SK-N-SH (cell line): Measurements from ENCODE around the gene ZNF180. TPM values are rescaled to one million over a fixed set of nuclear protein-coding genes. Genes with fewer than 3 reads are reported as not detected.
"Not testable (repeated sequence)": the region's sequence is repeated elsewhere in the genome, so short reads cannot be mapped to it uniquely, and the experiment has no call there.

Experiments
- CTCF ChIA-PET: fragments of 300-600, 350-600 bp; formaldehyde crosslinking; extraction: SDS; loops from one replicate; lab custom pipeline; 2021; lab: Yijun Ruan, JAX
- POLR2A ChIA-PET: fragments of 350-600 bp; sonication (Branson Sonifier 250); formaldehyde crosslinking; extraction: SDS; loops from one replicate; lab custom pipeline; 2020; ENCODE audit warnings: antibody characterized with exemption, inconsistent platforms; lab: Yijun Ruan, JAX
- DNase-seq: peaks from one replicate; pipeline ENCODE4 v3.0.0; 2012
- H2AFZ ChIP-seq: fragments of 200-600 bp; sonication (generic); 2 replicates; pipeline ENCODE4 v1.8.1; 2016; ENCODE audit warnings: antibody characterized with exemption, mild to moderate bottlenecking, low read depth
- H3F3A ChIP-seq: fragments of 200-600 bp; sonication (generic); replicated peaks from 2 replicates; pipeline ENCODE3; 2016; ENCODE audit warnings: antibody characterized with exemption, mild to moderate bottlenecking; ENCODE audit not compliant: insufficient read depth
- H3K27ac ChIP-seq, 2 experiments: fragments of 200-500 bp in 1 of 2; fragments of 200-600 bp in 1 of 2; sonication (Bioruptor generic) in 1 of 2; sonication (generic), shearing (Covaris generic) in 1 of 2; 2 replicates each; pipeline versions ENCODE4 v1.5.1 to v1.6.1; 2014 to 2016; ENCODE audit warnings: low read depth in 2 of 2, inconsistent platforms in 1 of 2, low read length in 1 of 2, mild to moderate bottlenecking in 1 of 2, mixed read lengths in 1 of 2
- H3K27me3 ChIP-seq: fragments of 200-600 bp; sonication (generic), shearing (Covaris generic); 2 replicates; pipeline ENCODE4 v1.6.1; 2016; ENCODE audit warnings: mixed run types; ENCODE audit not compliant: insufficient read depth
- H3K36me3 ChIP-seq, 2 experiments: fragments of 200-500 bp in 1 of 2; fragments of 200-600 bp in 1 of 2; sonication (Bioruptor generic) in 1 of 2; sonication (generic) in 1 of 2; replicated peaks in 1 of 2; 2 replicates each; pipeline versions ENCODE3 to v1.5.1; 2014 to 2016; ENCODE audit warnings: low read length in 1 of 2, mild to moderate bottlenecking in 1 of 2; ENCODE audit not compliant: insufficient read depth in 2 of 2, control insufficient read depth in 1 of 2
- H3K4me1 ChIP-seq, 2 experiments: fragments of 200-500 bp in 1 of 2; fragments of 200-600 bp in 1 of 2; sonication (Bioruptor generic) in 1 of 2; sonication (generic), shearing (Covaris generic) in 1 of 2; 2 replicates each; pipeline versions ENCODE4 v1.5.1 to v1.6.1; 2014 to 2016; ENCODE audit warnings: low read depth in 1 of 2, low read length in 1 of 2, mixed run types in 1 of 2; ENCODE audit not compliant: insufficient read depth in 2 of 2, control insufficient read depth in 1 of 2
- H3K4me2 ChIP-seq: fragments of 200-600 bp; sonication (generic), shearing (Covaris generic); 2 replicates; pipeline ENCODE4 v1.6.1; 2017; ENCODE audit warnings: mixed run types
- H3K4me3 ChIP-seq, 2 experiments: fragments of 200-500 bp in 1 of 2; fragments of 200-600 bp in 1 of 2; sonication (Bioruptor generic) in 1 of 2; sonication (generic), shearing (Covaris generic) in 1 of 2; 2 replicates each; pipeline versions ENCODE4 v1.5.1 to v1.8.1; 2014 to 2016; ENCODE audit warnings: low read depth in 2 of 2, inconsistent platforms in 1 of 2, low read length in 1 of 2, mild to moderate bottlenecking in 1 of 2, mixed read lengths in 1 of 2, moderate library complexity in 1 of 2
- H3K79me2 ChIP-seq: fragments of 200-600 bp; sonication (generic); 2 replicates; pipeline ENCODE4 v1.8.1; 2017; ENCODE audit warnings: mild to moderate bottlenecking; ENCODE audit not compliant: insufficient read depth
- H3K9ac ChIP-seq: fragments of 200-600 bp; sonication (generic); 2 replicates; pipeline ENCODE4 v1.6.1; 2017; ENCODE audit warnings: mixed run types
- H3K9me2 ChIP-seq: fragments of 200-600 bp; sonication (generic); 2 replicates; pipeline ENCODE4 v1.6.1; 2017; ENCODE audit warnings: mixed run types
- H3K9me3 ChIP-seq: fragments of 200-600 bp; sonication (generic); 2 replicates; pipeline ENCODE4 v1.6.1; 2017; ENCODE audit warnings: mixed run types, mild to moderate bottlenecking, moderate library complexity
- H4K20me1 ChIP-seq: fragments of 200-600 bp; sonication (generic); 2 replicates; pipeline ENCODE4 v1.6.1; 2017; ENCODE audit warnings: mild to moderate bottlenecking, mixed run types; ENCODE audit not compliant: insufficient read depth
- CHD2 ChIP-seq: fragments of 150-350 bp; IDR thresholded peaks from 2 replicates; pipeline ENCODE4 v1.6.1; 2018; ENCODE audit warnings: low read length; ENCODE audit not compliant: partially characterized antibody
- FOSL2 ChIP-seq: IDR thresholded peaks from 2 replicates; pipeline ENCODE4 v1.4.0; 2012; ENCODE audit warnings: low read depth, mild to moderate bottlenecking, moderate library complexity, borderline replicate concordance
- GATA2 ChIP-seq: sonication (generic); formaldehyde crosslinking; IDR thresholded peaks from 2 replicates; pipeline ENCODE4 v1.5.0; 2020; ENCODE audit warnings: mild to moderate bottlenecking, missing genetic modification reagents
- MEF2A ChIP-seq: IDR thresholded peaks from 2 replicates; pipeline ENCODE4 v1.4.0; 2012; ENCODE audit warnings: low read depth, borderline replicate concordance
- TCF12 ChIP-seq: IDR thresholded peaks from 2 replicates; pipeline ENCODE4 v1.4.0; 2012
- WGBS: methylation state at CpG from one replicate; pipeline ENCODE4 v1.1.6; 2017; ENCODE audit warnings: low lambda C conversion rate; 5-methylcytosine and 5-hydroxymethylcytosine counted together
- polyA plus RNA-seq, 3 experiments: library from polyadenylated mRNA; depleted of rRNA; stranded (reverse); fragments of >200 nt; gene quantifications; 2 replicates each; pipeline ENCODE4 v1.2.3, GENCODE V29; 2012
- TF ChIP-seq, protein P1 (sequence below): fragments of 200-600 bp; sonication (generic); IDR thresholded peaks from 2 replicates; pipeline ENCODE4 v1.6.1; 2017; ENCODE audit warnings: antibody characterized with exemption, mild to moderate bottlenecking, moderate library complexity

The ZNF180 gene
- polyA plus RNA-seq, 1 of the 3 experiments (the other 2 are of a cell fraction), result 1.5 TPM

DNA sequence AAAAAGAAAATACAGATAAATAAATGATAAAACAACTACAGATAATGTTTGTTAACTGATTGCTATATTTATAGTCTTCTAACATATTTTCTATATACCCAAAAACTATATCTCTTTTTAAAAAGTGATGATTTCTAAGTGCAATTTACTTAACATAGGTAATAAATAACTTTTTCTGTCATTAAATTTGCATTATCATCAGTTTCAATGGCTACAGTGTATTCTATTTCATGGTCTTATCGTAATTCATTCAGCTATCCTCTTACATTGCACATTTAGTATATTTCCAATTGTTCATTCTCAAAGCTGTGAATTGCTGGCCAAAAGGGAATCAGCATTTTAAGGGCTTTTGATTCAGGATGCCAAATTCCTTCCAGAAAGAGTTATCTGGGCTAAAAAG lies 3.6 kb downstream of the ZNF180 start:
- WGBS, result 91% methylated on average over 1 of the region's 1 CpG
- no peak overlapping the region for H3K27ac ChIP-seq
- peaks cover 9% of the 10 kb centered on the region; the same call in 1 of the 2 replicates for H3K9me3 ChIP-seq
- H4K20me1 ChIP-seq, result no peaks in the 10 kb centered on the region
- ChIA-PET POLR2A (no interaction called here), CTCF (no interaction called here)
- no peak for DNase-seq
- H3K79me2 ChIP-seq, result peaks cover 68% of the 10 kb centered on the region
- TF ChIP-seq, protein P1, sequence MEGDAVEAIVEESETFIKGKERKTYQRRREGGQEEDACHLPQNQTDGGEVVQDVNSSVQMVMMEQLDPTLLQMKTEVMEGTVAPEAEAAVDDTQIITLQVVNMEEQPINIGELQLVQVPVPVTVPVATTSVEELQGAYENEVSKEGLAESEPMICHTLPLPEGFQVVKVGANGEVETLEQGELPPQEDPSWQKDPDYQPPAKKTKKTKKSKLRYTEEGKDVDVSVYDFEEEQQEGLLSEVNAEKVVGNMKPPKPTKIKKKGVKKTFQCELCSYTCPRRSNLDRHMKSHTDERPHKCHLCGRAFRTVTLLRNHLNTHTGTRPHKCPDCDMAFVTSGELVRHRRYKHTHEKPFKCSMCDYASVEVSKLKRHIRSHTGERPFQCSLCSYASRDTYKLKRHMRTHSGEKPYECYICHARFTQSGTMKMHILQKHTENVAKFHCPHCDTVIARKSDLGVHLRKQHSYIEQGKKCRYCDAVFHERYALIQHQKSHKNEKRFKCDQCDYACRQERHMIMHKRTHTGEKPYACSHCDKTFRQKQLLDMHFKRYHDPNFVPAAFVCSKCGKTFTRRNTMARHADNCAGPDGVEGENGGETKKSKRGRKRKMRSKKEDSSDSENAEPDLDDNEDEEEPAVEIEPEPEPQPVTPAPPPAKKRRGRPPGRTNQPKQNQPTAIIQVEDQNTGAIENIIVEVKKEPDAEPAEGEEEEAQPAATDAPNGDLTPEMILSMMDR, result no peak
- TF ChIP-seq, all 33 proteins: peak for 0
- no peaks in the 10 kb centered on the region for H3K9me2 ChIP-seq
- no peaks in the 10 kb centered on the region for H3F3A ChIP-seq
- no peak overlapping the region for H3K4me2 ChIP-seq
- no peaks in the 10 kb centered on the region for H3K27me3 ChIP-seq
- peaks cover 44% of the 10 kb centered on the region in 2 experiments for H3K36me3 ChIP-seq
- H3K9ac ChIP-seq, result no peak overlapping the region
- H2AFZ ChIP-seq, result no peak overlapping the region
- H3K4me3 ChIP-seq, result no peak overlapping the region
- peaks cover 3 to 13% of the 10 kb centered on the region in 2 experiments; a peak in 2 of 4 replicates for H3K4me1 ChIP-seq

DNA sequence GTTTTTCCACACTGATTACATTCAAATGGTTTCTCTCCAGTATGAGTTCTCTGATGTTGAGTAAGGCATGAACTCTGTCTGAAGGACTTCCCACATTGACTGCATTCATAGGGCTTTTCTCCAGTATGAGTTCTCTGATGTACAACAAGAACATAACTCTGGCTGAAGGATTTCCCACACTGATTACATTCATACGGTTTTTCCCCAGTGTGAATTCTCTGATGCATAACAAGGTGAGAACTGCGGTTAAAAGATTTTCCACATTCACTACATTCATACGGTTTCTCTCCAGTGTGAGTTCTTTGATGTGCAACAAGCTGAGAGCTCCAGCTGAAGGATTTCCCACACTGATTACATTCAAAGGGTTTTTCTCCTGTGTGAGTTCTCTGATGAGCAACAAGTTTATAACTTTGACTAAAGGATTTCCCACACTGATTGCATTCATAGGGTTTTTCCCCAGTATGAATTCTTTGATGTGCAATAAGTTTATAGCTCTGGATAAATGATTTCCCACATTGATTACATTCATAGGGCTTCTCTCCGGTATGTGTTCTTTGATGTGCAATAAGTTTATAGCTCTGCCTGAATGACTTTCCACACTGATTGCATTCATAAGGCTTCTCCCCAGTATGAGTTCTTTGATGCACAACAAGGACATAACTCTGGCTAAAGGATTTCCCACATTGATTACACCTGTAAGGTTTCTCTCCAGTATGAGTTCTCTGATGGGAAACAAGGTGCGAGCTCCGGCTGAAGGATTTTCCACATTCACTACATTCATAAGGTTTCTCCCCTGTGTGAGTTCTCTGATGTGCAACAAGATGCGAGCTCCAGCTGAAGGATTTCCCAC lies 23.5 kb downstream of the ZNF180 start:
- H4K20me1 ChIP-seq, result no peaks in the 10 kb centered on the region
- H3K9me3 ChIP-seq, result peaks cover 67% of the 10 kb centered on the region
- no peak overlapping the region for H2AFZ ChIP-seq
- H3K36me3 ChIP-seq, result peaks cover 57 to 79% of the 10 kb centered on the region in 2 experiments
- TF ChIP-seq GATA2 (no peak), MEF2A (no peak), TCF12 (peak; percentile 31), FOSL2 (no peak), CHD2 (no peak)
- TF ChIP-seq, all 33 proteins: peak for 1
- H3K4me3 ChIP-seq, result no peak overlapping the region; a peak in 1 of 4 replicates
- ChIA-PET CTCF (interaction anchor here (1.3 kb wide), 1 partner anchor 23 kb away, joined by 4 read pairs; the partner anchor contains the start of gene ZNF180), POLR2A (no interaction called here)
- H3K9ac ChIP-seq, result no peak overlapping the region
- no peaks in the 10 kb centered on the region; the same call in 1 of the 2 replicates for H3K79me2 ChIP-seq
- no peak for DNase-seq
- no peaks in the 10 kb centered on the region for H3K27me3 ChIP-seq
- no peak overlapping the region for H3K4me2 ChIP-seq
- no peaks in the 10 kb centered on the region for H3K9me2 ChIP-seq
- H3F3A ChIP-seq, result peaks cover 27% of the 10 kb centered on the region
- no peak overlapping the region for H3K27ac ChIP-seq
- H3K4me1 ChIP-seq, result no peaks in the 10 kb centered on the region
- 89% methylated on average over 7 of the region's 7 CpGs for WGBS

DNA sequence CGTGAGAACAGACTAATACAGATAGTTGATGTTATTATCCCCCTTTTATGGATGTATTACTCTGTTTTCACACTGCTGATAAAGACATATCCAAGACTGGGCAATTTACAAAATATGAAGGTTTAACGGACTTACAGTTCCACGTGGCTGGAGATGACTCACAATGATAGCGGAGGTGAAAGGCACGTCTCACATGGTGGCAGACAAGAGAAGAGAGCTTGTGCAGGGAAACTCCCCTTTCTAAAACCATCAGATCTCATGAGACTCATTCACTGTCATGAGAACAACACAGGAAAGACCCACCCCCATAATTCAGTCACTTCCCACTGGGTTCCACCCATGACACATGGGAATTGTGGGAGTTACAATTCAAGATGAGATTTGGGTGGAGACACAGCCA lies 31.6 kb downstream of the ZNF180 start:
- H3K36me3 ChIP-seq, H3K4me3 ChIP-seq, H3K4me1 ChIP-seq, H3K27ac ChIP-seq, H3K4me2 ChIP-seq, DNase-seq, H3K79me2 ChIP-seq, H4K20me1 ChIP-seq, H2AFZ ChIP-seq, H3K9me2 ChIP-seq, POLR2A ChIA-PET, H3F3A ChIP-seq, H3K9ac ChIP-seq, H3K27me3 ChIP-seq, CTCF ChIA-PET: not testable (repeated sequence)
- WGBS, result 34% methylated on average over 5 of the region's 5 CpGs
- H3K9me3 ChIP-seq, result peaks cover 16% of the 10 kb centered on the region

DNA sequence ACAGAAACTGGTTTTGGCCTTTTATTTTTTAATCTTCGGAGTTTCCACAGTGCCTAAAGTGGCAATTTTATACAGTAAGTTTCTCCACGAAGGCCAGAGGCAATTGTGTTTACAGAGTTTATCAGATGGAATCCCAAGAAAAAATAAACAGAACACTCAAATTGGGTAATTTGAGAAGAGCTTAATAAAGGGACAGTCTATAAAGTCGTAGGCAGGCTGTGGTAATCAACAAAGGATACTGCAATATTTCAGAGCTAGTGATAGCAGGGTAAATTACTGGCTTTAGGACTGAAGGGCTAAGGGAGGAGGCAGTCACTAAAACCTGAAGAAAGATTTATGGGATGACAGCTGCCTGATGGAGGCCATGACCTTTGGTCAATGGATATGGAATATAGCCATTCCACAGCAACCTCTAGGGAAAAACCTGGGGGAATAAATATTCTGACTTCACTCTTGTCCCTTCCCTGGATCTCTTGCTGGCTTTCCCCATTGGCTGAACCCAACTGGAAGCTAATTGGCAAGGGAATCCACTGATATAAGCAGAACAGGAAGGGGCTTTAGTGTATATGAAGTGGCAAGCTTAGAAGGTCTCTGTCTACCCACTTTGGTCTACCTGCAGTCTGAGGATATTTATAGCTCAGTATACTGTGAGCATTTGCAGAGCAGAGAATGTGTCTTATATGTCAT lies 37.6 kb downstream of the ZNF180 start:
- H3K4me2 ChIP-seq, H3K9ac ChIP-seq, H2AFZ ChIP-seq, H3F3A ChIP-seq, H3K36me3 ChIP-seq, H3K9me2 ChIP-seq, POLR2A ChIA-PET, H3K27me3 ChIP-seq, DNase-seq, H3K4me3 ChIP-seq, H3K4me1 ChIP-seq, H4K20me1 ChIP-seq, H3K79me2 ChIP-seq, H3K9me3 ChIP-seq, CTCF ChIA-PET, H3K27ac ChIP-seq: not testable (repeated sequence)
- WGBS, result 0% methylated on average over 3 of the region's 3 CpGs

DNA sequence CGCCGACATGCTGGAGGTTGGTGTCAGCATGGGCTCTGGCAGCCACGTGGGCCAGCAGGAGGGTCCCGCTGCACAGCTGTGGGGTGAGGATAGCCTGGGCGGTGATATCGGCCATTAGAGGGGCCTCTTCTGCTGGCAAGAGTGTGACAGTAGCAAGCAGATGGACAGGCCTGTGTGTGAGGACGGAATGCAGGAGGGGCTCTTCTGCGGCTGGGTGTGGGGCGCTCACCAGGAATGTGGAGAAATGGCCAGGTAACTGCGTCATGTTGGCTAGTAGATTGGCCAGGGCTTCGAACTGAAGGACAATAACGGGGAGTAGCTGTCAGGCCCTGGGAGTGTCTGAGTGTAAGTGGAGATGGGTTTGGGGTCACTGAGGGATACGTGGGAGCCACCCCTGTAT lies 44.3 kb downstream of the ZNF180 start:
- H3K9me2 ChIP-seq, H3K27me3 ChIP-seq, H3K4me2 ChIP-seq, H3K4me3 ChIP-seq, H4K20me1 ChIP-seq, CTCF ChIA-PET, H3K27ac ChIP-seq, POLR2A ChIA-PET, H3K9ac ChIP-seq, H2AFZ ChIP-seq, H3F3A ChIP-seq, H3K4me1 ChIP-seq, H3K79me2 ChIP-seq, H3K9me3 ChIP-seq, DNase-seq, H3K36me3 ChIP-seq: not testable (repeated sequence)
- 47% methylated on average over 9 of the region's 13 CpGs for WGBS
